Natural killer cell (primary cell): ENCODE data around the gene CHD2. TPM values are rescaled to one million over a fixed set of nuclear protein-coding genes. Genes with fewer than 3 reads are reported as not detected.

Experiments
- ATAC-seq, 3 donors: fragments of 150-1000 bp in 2 of 3; fragments of 200-7000 bp in 1 of 3; cut with Tn5 transposase; 1 replicate in 1 of 3; 2 replicates in 2 of 3; pipeline ENCODE4 v1.10.0; 2021; ENCODE audit warnings: mild to moderate bottlenecking in 2 of 3, moderate library complexity in 2 of 3
- DNase-seq, 2 donors: peaks; one replicate each; pipeline versions ENCODE4 v3.0.0 to v3.0.0-alpha.2; 2013 to 2021; ENCODE audit warnings: mixed read lengths in 1 of 2
- H3K27ac ChIP-seq: one replicate; pipeline ENCODE4 v1.5.1; 2013; ENCODE audit warnings: mild to moderate bottlenecking, low read length
- H3K27me3 ChIP-seq: one replicate; pipeline ENCODE4 v1.6.1; 2013; ENCODE audit warnings: low read length; ENCODE audit not compliant: control insufficient read depth, insufficient read depth
- H3K36me3 ChIP-seq: one replicate; pipeline ENCODE4 v1.6.1; 2013; ENCODE audit warnings: low read length; ENCODE audit not compliant: control insufficient read depth, insufficient read depth
- H3K4me1 ChIP-seq: one replicate; pipeline ENCODE4 v1.6.1; 2013; ENCODE audit warnings: low read length; ENCODE audit not compliant: control insufficient read depth, insufficient read depth
- H3K4me3 ChIP-seq: one replicate; pipeline ENCODE4 v1.5.1; 2013; ENCODE audit warnings: low read length
- H3K9me3 ChIP-seq: one replicate; pipeline ENCODE4 v1.6.1; 2013; ENCODE audit warnings: low read length; ENCODE audit not compliant: control insufficient read depth, insufficient read depth
- H3K27ac Mint-ChIP-seq, 2 donors: one replicate each; pipeline ENCODE4 v1.8.0; 2022; ENCODE audit warnings: mild to moderate bottlenecking in 2 of 2, mixed read lengths in 2 of 2, moderate library complexity in 1 of 2
- H3K27me3 Mint-ChIP-seq, 2 donors: one replicate each; pipeline ENCODE4 v1.8.0; 2022; ENCODE audit warnings: low read depth in 2 of 2, mixed read lengths in 2 of 2
- H3K36me3 Mint-ChIP-seq: one replicate; pipeline ENCODE4 v1.8.0; 2022; ENCODE audit warnings: mixed read lengths
- H3K4me1 Mint-ChIP-seq, 2 donors: one replicate each; pipeline ENCODE4 v1.8.0; 2022; ENCODE audit warnings: mixed read lengths in 2 of 2
- H3K4me3 Mint-ChIP-seq: one replicate; pipeline ENCODE4 v1.8.0; 2022; ENCODE audit warnings: mild to moderate bottlenecking, moderate library complexity, mixed read lengths
- H3K9me3 Mint-ChIP-seq, 2 donors: one replicate each; pipeline ENCODE4 v1.8.0; 2022; ENCODE audit warnings: mixed read lengths in 2 of 2
- WGBS: methylation state at CpG from one replicate; pipeline ENCODE4 v1.1.7; 2013; ENCODE audit warnings: missing lambda C conversion rate; ENCODE audit not compliant: insufficient coverage; 5-methylcytosine and 5-hydroxymethylcytosine counted together
- intact Hi-C: fragments of 100-400 bp; cut with micrococcal nuclease; formaldehyde crosslinking; loops from one replicate; pipeline ENCODE4 v1.14.2; 2022
- total RNA-seq, 4 donors: library from RNA; stranded (reverse); fragments of 120-200 nt in 1 of 4; gene quantifications; one replicate each; pipeline versions ENCODE4 v1.2.3 to v1.2.4, GENCODE V29; 2013 to 2022
- TF ChIP-seq, protein P1 (sequence below): fragments of 200-600 bp; IDR thresholded peaks from one replicate; pipeline ENCODE4 v1.8.0; 2022; ENCODE audit warnings: antibody characterized with exemption

CHD2 gene
- total RNA-seq, 3 donors from 2014 or later (not counting 1 experiment from before 2014, with no cell fraction given), result 418 to 449 (median 441) TPM

GRCh38 chr15:92893200-92893599, 6.9 kb upstream of the CHD2 start:
- no peak overlapping the region for H3K27ac ChIP-seq
- TF ChIP-seq, protein P1, sequence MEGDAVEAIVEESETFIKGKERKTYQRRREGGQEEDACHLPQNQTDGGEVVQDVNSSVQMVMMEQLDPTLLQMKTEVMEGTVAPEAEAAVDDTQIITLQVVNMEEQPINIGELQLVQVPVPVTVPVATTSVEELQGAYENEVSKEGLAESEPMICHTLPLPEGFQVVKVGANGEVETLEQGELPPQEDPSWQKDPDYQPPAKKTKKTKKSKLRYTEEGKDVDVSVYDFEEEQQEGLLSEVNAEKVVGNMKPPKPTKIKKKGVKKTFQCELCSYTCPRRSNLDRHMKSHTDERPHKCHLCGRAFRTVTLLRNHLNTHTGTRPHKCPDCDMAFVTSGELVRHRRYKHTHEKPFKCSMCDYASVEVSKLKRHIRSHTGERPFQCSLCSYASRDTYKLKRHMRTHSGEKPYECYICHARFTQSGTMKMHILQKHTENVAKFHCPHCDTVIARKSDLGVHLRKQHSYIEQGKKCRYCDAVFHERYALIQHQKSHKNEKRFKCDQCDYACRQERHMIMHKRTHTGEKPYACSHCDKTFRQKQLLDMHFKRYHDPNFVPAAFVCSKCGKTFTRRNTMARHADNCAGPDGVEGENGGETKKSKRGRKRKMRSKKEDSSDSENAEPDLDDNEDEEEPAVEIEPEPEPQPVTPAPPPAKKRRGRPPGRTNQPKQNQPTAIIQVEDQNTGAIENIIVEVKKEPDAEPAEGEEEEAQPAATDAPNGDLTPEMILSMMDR, result no peak
- no peak for DNase-seq
- H3K36me3 ChIP-seq, result peaks cover 81% of the 10 kb centered on the region
- Mint-ChIP-seq H3K27ac (peak overlapping the region; percentile 29 to 43), H3K4me1 (peaks cover 53 to 54% of the 10 kb centered on the region in 2 donors), H3K36me3 (no peaks in the 10 kb centered on the region), H3K9me3 (no peaks in the 10 kb centered on the region), H3K4me3 (no peak overlapping the region), H3K27me3 (no peaks in the 10 kb centered on the region)
- H3K27me3 ChIP-seq, result no peaks in the 10 kb centered on the region
- no peak overlapping the region for H3K4me3 ChIP-seq
- intact Hi-C loops, result no loop called here
- peaks cover 21% of the 10 kb centered on the region for H3K4me1 ChIP-seq
- no peak for ATAC-seq
- no peaks in the 10 kb centered on the region for H3K9me3 ChIP-seq
- WGBS, result 61% methylated on average over 2 of the region's 2 CpGs

GRCh38 chr15:92896561-92896960, 3.6 kb upstream of the CHD2 start:
- Mint-ChIP-seq H3K4me1 (peaks cover 44 to 48% of the 10 kb centered on the region in 2 donors), H3K4me3 (peak overlapping the region; percentile 7), H3K27me3 (no peaks in the 10 kb centered on the region), H3K27ac (peak overlapping the region; percentile 33 to 99), H3K36me3 (no peaks in the 10 kb centered on the region), H3K9me3 (peaks cover 0 to 6% of the 10 kb centered on the region in 2 donors)
- intact Hi-C loops, result no loop called here
- TF ChIP-seq, protein P1, result no peak
- Histone ChIP-seq H3K4me3 (no peak overlapping the region), H3K36me3 (peaks cover 70% of the 10 kb centered on the region), H3K27me3 (no peaks in the 10 kb centered on the region), H3K27ac (peak overlapping the region; percentile 38), H3K4me1 (peaks cover 11% of the 10 kb centered on the region), H3K9me3 (no peaks in the 10 kb centered on the region)
- ATAC-seq, result no peak
- DNase-seq, result peak in 1 of 2 donors; percentile 25

- H3K36me3 ChIP-seq, result peaks cover 63% of the 10 kb centered on the region
- H3K36me3 Mint-ChIP-seq, result no peaks in the 10 kb centered on the region
- H3K4me3 ChIP-seq, result no peak overlapping the region
- intact Hi-C loops, result no loop called here
- H3K4me3 Mint-ChIP-seq, result no peak overlapping the region
- peaks cover 0 to 6% of the 10 kb centered on the region in 2 donors for H3K9me3 Mint-ChIP-seq
- peaks cover 11% of the 10 kb centered on the region for H3K4me1 ChIP-seq
- no peaks in the 10 kb centered on the region for H3K27me3 ChIP-seq
- peaks cover 41 to 43% of the 10 kb centered on the region in 2 donors for H3K4me1 Mint-ChIP-seq
- DNase-seq (no peak), ATAC-seq (no peak)
- WGBS, result 67% methylated on average over 1 of the region's 1 CpG
- no peaks in the 10 kb centered on the region for H3K27me3 Mint-ChIP-seq
- no peaks in the 10 kb centered on the region for H3K9me3 ChIP-seq
- TF ChIP-seq, protein P1, result no peak
- H3K27ac ChIP-seq, result peak overlapping the region; percentile 35
- H3K27ac Mint-ChIP-seq, result peak overlapping the region; percentile 33 to 99
These were observed 2.5 kb upstream of the CHD2 start for GRCh38 chr15:92897620-92898019.

DNA sequence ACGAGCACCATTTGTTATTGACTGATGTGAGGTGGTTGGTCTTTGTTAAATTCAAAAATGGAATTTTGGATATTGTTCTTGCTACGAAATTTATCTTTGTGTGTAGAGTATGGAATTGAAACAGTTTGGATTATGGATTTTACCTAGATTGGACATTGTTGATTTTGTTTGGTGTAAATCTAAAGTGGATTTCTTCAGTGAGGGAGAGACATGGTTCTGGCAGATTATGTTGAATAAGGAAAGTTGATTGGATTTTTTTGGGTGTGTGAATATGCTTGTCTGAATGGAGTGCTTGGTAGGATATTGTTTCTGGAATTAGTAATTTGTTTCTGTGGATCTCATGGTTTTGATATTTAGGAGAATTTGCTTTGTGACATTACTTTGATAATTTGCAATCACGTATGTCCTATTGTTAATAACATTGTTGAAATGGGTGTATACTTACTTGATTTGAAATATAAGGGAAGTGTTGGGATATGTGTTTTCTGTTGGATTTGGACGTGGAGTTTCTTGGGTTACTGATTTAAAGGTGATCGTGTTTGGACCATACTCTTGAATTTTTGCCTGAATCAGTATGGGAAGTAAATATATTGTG, 1.0 kb upstream of the CHD2 start:
- Histone ChIP-seq H3K27me3 (no peaks in the 10 kb centered on the region), H3K4me3 (no peak overlapping the region), H3K9me3 (no peaks in the 10 kb centered on the region), H3K27ac (peak overlapping the region; percentile 91), H3K36me3 (peaks cover 53% of the 10 kb centered on the region), H3K4me1 (peaks cover 10% of the 10 kb centered on the region)
- Mint-ChIP-seq H3K27me3 (no peaks in the 10 kb centered on the region), H3K9me3 (peaks cover 0 to 6% of the 10 kb centered on the region in 2 donors), H3K4me3 (peak overlapping the region; percentile 93), H3K36me3 (no peaks in the 10 kb centered on the region), H3K4me1 (peaks cover 49 to 55% of the 10 kb centered on the region in 2 donors), H3K27ac (peak overlapping the region; percentile 99 to 100)
- 93% methylated on average over 5 of the region's 5 CpGs for WGBS
- TF ChIP-seq, protein P1, result no peak
- intact Hi-C loops, result no loop called here
- no peak for DNase-seq
- ATAC-seq, result no peak
